Ecto neural progenitor cell (in vitro differentiated cells): ENCODE measurements around the gene CDH26.
A peak's percentile ranks its signal among the peaks of the same experiment; 100 is the strongest.

Source experiments
- DNase-seq: peaks from one replicate; pipeline ENCODE4 v3.0.0-alpha.2; 2018; ENCODE audit warnings: low spot score

Gene CDH26

DNA sequence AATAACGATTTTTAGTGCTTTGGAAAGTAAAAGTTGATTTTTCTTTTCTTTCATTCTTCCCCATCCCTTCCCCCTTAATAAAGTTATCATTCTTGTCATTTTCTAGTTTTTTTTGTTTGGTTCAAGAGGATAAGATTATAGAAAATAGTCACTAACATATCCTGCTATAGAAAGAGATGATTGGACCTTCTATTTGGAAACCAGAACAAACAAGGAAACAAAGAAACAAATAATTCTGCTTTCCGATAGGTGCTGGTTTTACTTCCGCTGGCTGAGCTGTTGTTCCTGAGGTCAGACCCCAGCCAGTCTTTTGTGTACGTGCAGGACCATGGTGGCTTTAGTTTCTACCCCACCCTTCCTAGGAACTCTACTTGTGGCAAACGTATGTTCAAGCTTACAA is at the start of gene CDH26:
Gene CDH26, plus strand, starts transcription at position 301 of the 400 bp plus-strand sequence. CDS start 304 bp downstream, outside the sequence.
- DNase-seq: no peak

DNA sequence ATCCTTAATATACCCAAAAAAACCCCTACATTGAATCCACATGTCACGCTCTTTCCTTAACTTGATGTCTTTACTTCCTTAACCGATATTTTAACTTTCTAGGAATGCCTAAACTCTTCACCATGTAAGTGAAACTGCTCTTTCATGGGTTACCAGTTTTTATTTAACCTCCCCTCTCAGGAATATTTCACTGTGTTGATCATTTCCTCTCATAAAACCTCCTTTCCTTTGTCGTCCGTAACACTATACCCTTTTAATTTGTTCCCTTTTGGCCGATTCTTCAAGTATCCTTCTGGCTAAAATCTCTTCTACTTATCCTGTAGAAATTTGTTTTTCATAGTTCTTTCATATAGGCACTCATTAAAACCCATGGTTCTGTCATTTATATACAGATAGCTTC is 49.4 kb upstream of the CDH26 start:
- DNase-seq: no peak

DNA sequence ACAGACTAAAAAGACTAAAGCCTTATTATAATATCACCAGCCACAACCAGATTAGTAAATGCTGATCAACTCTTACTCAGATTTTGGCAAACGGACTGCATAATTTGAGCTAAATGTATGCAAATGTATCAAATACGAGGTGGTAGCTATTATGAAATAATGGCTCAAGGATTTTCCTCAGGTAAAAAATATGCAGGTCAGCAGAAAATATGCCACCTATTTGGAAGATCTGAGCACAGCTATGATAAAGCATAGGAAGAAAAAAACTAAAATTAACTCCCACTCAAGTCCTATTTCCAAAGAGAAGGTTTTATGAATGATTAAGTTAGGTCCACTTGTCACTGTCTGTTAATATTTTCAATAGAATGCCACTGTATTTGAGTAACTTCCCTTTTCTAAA is 47.2 kb upstream of the CDH26 start:
- DNase-seq: no peak

DNA sequence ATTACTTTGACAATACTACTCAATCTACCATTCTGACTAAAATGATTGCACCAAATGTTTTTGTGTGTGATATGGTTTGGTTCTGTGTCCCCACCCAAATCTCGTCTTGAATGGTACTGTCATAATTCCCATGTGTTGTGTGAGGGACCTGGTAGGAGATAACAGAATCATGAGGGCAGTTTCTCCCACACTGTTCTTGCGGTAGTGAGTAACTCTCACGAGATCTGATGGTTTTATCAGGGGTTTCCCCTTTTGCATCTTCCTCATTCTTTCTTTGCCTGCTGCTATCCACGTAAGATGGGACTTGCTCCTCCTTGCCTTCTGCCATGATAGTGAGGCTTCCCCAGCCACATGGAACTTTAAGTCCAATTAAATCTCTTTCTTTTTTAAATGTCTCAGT is 45.6 kb upstream of the CDH26 start:
- DNase-seq: no peak

DNA sequence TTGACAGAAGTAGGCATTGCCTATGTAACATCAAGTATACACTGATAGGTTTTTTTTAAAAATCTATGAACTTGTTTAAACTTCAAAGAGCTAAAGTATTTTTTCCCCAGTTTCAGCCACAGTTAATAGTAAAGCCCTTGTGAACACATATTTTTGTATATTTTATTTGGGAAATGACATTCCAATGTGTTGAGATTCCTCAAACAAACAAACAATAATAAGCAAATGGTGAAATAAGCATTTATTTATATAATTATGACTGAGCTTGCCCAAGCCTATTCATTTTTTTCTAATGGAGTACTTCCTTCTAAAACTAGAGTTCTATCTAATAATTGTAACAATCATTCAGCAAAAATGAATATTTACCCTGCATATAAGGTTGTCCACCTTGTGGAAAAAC is 37.3 kb upstream of the CDH26 start:
- no peak for DNase-seq

DNA sequence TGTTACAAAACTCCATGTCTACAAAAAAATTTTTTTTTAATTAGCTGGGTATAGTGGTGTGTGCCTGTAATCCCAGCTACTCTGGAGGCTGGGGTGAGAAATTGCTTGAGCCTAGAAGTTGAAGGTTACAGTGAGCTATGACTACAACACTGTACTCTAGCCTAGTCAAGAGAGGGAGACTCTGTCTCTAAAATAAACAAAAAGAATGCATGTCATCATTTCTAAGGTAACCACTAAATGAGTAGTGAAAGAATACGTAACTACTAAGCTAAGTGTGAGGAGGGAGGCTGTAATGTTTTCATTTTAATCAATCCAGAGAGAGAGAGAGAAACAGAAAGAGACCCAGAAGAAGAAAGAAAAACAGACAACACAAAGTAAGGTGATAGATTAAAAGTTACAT is 34.7 kb upstream of the CDH26 start:
- DNase-seq: no peak

DNA sequence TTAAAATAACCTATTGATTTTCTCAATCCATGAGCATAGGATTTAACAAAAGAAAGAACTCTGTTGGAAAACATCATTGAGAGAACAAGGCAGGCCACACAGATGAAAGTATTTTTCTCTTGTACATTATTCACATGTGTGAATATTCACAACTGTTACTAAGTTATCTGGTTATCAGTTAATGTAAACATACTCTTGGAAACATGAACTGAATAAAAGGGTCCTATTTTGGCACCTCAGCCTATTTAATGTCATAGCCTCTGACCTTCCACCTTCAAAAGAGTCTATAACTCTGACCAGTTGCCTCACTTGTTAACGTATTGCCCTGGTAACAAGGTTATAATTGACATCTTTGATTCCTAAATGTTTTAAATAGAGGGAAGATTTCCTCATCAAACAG is 32.9 kb upstream of the CDH26 start:
- no peak for DNase-seq

DNA sequence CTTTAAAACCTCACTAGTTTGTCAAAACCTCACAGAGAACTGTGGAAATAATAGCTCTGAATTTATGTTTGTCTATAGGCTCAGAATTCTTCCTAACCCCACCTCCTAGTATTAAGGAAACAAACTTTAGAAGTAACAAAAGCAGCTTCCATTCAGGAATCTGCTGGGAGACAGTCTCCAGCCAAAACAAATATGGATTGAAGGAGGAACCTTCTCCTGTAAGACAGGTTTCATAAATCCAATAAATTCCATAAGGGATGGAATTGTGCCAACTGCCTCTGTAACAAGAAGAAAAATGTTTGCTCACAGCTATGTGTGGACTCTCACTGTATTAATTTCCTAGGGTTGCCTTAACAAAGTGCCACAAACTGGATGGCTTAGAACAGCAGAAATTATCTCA is 32.3 kb upstream of the CDH26 start:
- no peak for DNase-seq

DNA sequence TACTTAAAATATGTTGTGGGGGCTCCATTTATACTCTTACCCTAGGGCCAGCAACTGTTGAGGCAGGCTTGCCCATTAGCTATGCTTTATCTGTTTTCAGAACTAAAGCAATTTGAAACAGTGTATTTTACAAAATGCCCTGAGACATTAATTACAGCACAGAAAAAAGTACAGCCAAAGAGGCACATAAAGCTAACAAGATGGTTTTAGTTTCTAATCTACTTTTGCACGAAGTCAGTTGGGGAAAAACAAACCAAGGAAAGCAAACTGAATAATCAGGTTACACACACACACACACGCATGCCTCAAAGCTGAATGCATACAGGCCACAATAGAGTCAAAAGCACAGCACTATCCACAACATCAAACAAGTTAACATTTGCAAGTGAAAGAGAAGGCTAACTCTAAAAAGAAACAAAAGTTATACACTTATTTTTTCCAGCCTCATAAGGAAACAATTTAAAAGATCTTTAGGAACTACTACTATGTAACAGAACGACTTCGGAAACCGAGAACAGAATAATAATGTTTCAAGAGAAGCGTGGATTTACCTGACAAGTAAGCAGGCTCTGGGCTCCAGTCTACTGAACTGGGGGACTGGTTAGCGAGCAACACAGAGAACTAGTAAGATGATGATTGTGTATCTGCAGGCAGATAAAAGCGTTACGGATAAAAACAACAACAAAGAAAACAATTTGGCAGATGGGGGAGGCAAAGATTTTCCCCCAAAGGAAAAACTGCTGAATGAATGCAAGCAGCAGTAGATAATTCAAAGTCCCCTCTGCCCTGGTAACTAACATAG is 26.5 kb upstream of the CDH26 start:
- no peak for DNase-seq

DNA sequence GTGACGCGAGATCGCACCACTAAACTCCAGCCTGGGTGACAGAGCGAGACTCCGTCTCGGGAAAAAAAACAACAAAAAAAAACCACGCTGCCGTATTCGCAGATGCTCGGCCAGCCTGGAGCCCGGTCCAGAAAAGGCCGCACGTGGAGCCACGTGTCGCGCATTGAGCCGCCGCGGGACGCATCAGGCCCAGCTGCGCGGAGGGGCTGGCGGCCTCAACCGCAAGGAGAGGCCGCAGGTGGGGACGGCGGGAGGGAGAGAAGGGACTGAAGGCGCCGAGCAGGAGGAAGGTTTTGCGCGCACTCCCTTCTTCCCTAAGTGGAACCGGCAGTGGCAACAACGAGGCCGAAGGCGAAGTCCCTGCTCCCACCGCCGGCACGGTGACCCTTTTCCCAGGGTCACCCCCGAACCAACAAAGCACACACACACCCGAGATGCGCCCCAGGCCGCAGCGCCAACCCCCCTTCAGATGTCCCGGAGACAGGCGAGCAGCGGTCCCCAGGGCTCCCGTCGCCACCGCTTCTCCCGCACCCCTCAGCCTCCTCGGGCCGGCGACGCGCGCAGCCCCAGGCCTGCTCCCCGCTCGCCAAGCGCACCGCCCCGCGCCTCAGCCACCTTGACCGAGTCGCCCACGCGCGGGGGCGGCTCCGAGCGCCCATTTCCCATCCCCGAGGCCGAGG is 25.5 kb upstream of the CDH26 start:
- no peak for DNase-seq

DNA sequence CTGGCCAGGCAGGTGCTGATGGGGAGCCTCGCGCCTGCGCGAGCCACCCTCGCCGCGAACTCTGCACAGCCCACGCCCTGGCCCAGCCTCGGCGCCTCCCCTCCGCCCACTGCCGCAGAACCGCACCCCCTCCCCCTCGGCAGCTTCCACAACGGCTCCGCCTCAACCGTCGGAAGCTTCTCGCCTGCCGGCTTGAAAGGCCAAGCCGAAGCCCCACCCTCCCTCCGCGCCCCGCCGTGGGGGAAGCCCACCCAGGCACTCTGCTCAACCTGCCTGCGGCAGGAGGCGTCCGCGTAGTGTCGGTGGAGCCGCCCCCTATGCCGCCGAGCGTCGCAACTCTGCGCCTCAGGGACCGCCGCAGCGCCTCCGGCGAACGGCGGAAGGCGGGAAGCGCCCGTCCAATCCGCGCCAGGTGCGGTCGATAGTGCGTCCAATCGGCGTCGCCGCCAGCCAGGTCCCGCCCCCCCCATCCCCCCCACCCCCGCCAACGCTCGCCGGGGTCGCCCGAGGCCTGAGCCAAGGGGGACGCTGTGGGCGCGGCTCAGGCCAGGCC is 24.9 kb upstream of the CDH26 start, which contains the start of gene SYCP2:
Gene SYCP2, minus strand, starts transcription at position 342 of the 553 bp plus-strand sequence. CDS start 11,224 bp downstream, outside the sequence.
- no peak for DNase-seq

DNA sequence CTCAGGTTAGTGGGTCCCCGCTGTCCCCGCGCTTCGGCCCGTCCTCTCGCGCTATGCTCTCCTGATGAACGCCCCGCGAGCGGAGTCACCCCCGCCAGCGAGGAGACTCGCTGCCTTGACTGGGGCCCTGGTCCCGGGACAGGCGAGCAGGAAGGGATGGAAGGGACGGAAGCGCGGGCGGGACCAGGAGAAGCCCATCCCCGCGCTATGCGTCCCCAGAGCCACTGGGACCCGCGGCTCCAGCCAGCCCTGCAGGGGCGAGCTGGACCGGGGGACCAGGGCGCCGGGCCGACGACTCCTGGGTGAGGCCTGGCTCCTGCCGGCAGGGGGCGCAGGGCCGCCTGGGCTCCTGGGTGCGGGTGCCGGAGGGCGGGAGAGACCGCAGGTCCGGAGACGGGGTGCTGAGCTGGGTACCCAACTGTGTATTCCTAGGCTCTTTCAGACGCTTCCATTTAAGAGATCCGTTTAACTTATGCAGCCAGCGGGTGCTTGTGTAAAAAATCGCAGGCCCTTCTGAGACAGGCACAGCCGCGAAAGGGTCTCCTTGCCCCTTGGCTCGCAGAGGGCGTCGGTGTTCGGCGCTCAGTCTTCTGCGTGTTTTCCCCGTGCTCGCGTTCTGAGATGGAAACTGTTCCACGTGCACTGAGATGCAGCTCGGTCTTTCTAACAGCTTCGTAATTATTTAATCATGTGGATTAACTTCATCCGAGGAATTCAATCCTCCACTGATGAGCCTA is 24.2 kb upstream of the CDH26 start:
- peak; percentile 84 for DNase-seq

DNA sequence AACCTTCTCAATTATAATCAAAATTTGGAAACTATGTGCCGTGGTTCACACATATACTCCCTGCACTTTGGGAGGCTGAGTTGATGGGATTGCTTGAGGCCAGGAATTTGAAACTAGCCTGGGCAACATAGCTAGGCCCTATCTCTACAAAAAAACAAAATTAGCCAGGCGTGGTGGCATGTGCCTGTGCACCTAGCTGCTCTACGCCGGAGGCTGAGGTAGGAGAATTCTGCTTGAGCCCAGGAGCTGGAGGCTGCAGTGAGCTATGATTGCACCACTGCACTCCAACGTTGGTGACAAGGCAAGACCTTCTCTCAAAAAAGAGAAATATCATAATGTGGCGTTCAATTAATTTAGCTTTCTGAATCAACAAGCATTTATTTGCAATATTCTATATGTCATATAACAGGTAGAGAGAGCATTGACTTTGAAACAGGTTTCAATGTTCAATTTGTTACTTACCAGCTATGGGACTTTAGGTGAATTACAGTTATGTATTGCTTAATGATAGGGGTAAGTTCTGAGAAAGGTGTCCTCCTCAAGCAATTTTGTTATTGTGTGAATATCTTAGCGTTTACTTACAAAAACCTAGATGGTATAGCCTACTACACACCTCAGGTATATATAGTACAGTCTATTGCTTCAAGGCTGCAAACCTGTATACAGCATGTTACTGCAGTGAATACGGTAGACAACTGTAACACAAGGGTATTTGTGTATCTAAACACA is 22.6 kb upstream of the CDH26 start:
- no peak for DNase-seq

DNA sequence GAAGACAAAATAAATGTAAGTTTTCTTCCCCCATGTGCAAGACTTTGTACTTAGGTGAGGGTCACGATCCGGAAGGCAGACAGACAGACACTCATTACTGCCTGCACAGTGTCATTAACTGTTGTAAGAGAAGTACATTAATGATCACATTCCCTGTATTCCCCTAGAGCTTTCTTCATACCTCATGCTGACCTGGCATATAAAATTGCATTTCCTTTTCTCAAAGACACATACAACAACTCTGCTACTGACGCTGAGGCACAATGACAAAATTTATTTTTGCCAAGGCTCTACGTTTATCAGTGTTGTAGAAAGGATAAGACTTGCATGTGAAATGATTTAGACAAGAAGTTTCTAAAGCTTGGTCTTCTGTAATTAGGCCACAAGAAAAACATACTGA is 21.8 kb upstream of the CDH26 start:
- no peak for DNase-seq

DNA sequence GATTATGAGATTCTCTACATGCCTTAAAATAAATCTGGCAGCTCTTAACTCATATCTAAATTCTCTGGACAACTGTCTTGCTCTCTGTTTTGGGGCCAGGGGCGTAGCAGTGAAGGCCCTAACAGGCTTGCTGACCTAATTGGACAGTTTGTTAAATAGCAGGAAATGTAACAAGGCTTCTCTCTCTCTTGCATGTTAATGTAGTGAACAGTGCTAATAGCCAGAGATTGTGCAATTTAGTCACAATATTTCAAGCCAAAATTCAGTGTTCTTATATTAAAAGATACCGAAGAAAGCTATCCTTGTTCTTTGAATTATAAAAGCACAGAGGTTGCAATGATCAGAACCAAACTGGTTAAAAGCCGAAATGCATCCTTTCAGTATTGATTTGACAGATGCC is 21.1 kb upstream of the CDH26 start:
- no peak for DNase-seq

DNA sequence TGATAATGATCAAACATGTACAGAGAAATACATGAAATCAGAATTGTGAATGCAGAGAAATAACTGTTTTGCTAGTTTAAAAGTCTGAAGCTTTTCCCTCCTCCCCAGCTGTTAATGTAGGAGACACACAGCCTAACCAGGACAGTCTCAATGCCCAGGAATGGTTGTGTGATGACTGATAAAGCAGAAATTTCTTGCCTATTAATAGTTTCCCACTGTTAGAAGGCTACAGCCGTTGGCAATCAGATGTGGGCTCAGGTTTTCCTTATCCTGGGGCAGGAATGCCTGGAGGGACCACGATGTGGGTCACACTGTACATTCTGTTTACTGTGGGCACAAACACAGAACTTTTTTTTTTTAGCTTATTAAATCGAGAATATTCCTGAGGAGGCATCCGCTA is 20.0 kb upstream of the CDH26 start:
- DNase-seq: no peak

DNA sequence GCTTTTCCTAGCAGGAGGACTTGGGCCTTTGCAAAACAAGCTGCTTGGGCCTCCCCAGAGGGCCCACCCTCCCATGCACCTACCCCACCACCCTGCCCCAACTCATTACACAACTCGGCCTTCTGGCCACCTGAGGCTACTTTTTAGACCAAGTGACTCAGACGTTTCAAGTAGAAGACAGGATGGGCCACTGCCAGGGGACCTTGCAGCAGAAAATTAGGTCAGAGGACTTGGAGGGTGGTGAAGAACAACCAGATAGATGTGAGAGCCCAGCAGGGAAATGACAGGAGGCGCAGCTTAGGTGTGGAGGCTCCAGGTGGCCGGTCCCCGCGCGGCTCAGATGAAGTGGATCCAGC is 19.5 kb upstream of the CDH26 start:
- DNase-seq: no peak

DNA sequence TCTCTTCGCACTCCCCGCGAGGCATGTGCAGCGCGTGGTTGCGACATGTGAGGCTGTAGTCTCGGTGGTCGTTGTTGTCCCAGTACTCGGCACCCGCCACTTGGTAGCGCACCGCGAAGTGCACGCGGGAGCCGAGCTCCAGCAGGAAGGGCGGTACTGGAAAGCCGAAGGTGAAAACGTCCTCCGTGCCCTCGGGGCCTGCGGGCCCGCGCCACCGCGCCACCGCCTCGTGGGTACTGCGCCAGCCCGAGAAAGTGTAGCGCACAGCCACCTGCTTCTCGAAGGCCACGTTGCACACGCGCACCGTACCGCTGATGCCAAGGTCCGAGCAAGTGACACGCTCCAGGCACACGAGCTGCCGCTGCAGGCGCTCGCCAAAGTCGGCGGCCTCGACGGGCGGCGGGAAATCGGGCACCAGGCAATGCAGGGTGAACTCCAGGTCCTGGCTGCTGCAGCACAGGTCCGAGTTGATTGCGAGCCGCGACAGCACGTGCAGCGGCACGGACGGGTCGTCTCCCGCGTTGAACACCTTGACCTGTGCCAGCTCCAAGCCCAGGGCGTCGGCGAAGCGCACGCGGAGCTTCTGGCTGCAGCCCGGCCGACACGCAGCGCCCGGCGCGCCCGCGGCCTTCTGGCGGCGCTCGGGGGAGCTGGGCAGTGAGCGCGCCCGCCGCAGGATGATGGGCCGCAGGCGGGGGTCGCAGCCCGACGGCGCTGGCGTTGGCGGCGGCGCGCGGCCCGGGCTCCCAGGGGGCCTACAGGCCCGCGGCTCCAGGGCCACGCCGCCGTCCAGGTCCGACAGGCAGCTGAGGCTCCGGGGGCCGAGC is 19.0 kb upstream of the CDH26 start:
- DNase-seq: no peak

DNA sequence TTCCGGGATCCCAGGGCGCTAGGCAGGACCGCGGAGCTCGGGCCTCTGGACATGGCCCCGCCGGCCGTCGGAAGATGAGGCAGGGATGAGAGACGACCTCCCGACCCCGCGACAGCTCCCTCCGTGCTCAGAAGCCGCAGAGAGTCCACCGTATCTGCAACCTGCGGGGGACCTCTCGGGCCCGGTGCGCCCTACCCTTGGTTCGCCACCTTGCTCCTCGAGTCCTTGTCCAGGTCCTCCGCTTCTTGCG is 18.4 kb upstream of the CDH26 start:
- no peak for DNase-seq

DNA sequence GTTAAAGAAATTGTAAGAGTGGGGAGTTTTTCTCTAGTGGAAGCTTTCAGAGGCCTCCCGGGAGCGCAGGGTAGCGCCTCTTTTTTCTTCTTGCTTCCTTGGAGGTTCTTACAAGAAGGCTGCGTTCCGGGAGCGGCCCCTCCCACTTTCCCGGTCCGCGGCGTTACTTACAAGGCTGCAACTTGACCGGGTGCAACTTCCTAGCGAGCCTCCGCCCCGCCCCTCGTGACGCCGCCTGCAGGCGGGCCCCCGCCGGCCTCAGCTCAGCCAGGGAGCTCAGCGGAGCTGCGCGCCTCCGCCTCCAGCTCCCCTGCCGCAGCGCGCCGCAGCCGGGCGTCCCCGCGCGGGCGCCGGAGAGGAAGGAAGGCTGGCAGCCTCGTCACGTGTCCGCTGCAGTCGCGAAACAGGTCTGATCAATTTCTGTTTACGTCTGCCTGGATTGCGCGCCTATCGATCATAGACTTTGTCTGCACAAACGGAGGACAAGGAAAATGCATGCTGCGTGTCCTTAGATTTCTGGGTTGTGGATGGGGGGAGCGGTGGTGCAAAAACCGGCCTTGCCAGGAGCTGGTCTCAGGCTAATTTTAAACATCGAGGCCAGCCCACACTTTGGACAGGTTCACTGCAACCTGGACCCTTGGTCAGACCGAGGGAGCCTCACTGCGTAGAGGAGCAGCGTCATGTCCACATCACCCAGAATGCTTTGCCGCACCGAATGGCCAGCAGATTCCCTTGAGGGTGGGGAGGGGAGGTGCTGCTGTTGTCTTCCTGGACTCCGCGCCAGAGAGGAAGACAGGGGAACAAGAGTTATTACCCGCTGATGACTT is 17.9 kb upstream of the CDH26 start, which contains the start of the genes FAM217B and PPP1R3D:
Gene FAM217B, plus strand, starts transcription at position 261 of the 827 bp plus-strand sequence. CDS start 3,555 bp downstream, outside the sequence.
Gene PPP1R3D, minus strand, starts transcription at position 177 of the 827 bp plus-strand sequence. CDS start 374 bp downstream, outside the sequence.
- peak; percentile 92 for DNase-seq
